ENCODE results near the gene ALK. TPM values are rescaled to one million over a fixed set of nuclear protein-coding genes. Genes with fewer than 3 reads are reported as not detected.

ALK gene
- total RNA-seq, 4 donors from 2014 or later, result 0.08 to 0.40 (median 0.28) TPM

DNA sequence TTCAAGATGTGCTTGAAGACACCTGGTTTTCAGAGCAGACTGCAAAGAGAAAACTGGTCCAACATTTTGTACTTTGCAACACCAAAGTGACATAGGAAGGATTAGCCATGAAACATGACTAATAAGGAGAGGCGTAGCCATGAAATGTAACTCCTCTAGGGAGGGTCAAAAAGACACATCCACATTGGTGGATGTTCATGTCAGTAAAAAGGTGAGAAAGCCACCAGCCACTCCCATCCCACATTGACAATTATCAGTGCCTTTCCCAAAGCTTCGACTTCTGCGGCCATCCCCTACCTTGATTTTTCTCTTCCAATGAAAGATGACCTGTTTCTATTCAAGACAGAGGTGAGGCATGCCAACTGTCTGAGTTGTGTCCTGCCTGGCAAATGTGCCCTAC, 223.2 kb downstream of the ALK start:
- H3K27ac ChIP-seq, result no peak overlapping the region
- no peak overlapping the region for H3K4me3 ChIP-seq (replicated peaks in 1 of 3)
- H3K36me3 ChIP-seq, result no peaks in the 10 kb centered on the region
- 92 to 96% methylated on average over 3 of the region's 3 CpGs for WGBS, 2 donors
- intact Hi-C loops (cut with DNase I), result no loop called here
- H3K27me3 ChIP-seq, result no peaks in the 10 kb centered on the region
- TF ChIP-seq POLR2A (IDR thresholded peaks at IDR 0.05), result no peak
- TF ChIP-seq, protein P1, sequence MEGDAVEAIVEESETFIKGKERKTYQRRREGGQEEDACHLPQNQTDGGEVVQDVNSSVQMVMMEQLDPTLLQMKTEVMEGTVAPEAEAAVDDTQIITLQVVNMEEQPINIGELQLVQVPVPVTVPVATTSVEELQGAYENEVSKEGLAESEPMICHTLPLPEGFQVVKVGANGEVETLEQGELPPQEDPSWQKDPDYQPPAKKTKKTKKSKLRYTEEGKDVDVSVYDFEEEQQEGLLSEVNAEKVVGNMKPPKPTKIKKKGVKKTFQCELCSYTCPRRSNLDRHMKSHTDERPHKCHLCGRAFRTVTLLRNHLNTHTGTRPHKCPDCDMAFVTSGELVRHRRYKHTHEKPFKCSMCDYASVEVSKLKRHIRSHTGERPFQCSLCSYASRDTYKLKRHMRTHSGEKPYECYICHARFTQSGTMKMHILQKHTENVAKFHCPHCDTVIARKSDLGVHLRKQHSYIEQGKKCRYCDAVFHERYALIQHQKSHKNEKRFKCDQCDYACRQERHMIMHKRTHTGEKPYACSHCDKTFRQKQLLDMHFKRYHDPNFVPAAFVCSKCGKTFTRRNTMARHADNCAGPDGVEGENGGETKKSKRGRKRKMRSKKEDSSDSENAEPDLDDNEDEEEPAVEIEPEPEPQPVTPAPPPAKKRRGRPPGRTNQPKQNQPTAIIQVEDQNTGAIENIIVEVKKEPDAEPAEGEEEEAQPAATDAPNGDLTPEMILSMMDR (IDR thresholded peaks at IDR 0.05), result no peak
- H3K4me1 ChIP-seq, result peaks cover 18 to 28% of the 10 kb centered on the region in 2 donors
- H3K9me3 ChIP-seq, result no peaks in the 10 kb centered on the region
- DNase-seq, result no peak

DNA sequence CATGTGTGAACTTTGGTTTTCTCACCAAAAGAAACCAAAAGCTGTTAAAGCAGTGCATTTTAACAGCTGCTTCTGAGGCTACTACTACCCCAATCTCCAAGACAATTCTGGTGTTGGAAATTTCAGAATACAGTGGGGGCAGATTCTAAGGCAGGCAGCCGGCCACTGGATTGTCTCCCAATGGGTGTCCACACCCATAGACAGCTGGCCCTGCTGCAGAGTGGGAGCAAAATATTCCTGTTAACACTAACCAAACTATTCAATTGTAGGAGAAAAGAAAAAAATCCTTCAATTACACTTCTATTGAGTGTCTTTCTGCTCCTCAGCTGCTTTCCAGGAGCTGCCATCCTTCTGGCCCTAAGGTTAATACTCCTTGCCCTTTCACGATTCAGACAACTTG, 223.7 kb downstream of the ALK start:
- Histone ChIP-seq H3K27ac (no peak overlapping the region), H3K27me3 (no peaks in the 10 kb centered on the region), H3K9me3 (no peaks in the 10 kb centered on the region), H3K36me3 (no peaks in the 10 kb centered on the region), H3K4me3 (replicated peaks in 1 of 3) (no peak overlapping the region), H3K4me1 (peaks cover 18 to 32% of the 10 kb centered on the region in 2 donors)
- no peak for DNase-seq
- intact Hi-C loops (cut with DNase I), result no loop called here
- 59 to 89% methylated on average over 2 of the region's 2 CpGs for WGBS, 2 donors
- TF ChIP-seq POLR2A (IDR thresholded peaks at IDR 0.05), result no peak
- TF ChIP-seq, protein P1 (IDR thresholded peaks at IDR 0.05), result no peak

DNA sequence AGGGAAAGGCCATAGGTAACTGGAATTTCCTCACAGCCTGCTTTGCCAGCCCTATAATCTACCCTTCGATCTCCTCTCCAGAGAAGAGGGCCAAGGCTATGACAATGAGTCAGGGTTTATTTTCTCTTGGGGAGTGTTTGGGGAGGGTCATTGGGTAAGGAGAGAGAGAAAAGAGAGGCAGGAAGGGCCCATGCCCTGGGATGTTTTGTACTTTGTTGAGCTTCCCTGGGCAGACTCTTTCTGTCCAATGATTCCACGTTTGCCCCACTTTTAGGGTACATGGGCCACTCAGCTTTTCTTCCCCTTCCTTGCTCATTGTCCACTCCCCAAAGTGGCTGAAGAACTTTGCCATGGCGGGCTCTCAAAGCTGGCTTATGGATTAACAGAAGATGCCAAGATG, 224.2 kb downstream of the ALK start:
- no peak for TF ChIP-seq POLR2A (IDR thresholded peaks at IDR 0.05)
- TF ChIP-seq, protein P1 (IDR thresholded peaks at IDR 0.05), result no peak
- WGBS, 2 donors, result 72 to 86% methylated on average over 3 of the region's 3 CpGs

DNA sequence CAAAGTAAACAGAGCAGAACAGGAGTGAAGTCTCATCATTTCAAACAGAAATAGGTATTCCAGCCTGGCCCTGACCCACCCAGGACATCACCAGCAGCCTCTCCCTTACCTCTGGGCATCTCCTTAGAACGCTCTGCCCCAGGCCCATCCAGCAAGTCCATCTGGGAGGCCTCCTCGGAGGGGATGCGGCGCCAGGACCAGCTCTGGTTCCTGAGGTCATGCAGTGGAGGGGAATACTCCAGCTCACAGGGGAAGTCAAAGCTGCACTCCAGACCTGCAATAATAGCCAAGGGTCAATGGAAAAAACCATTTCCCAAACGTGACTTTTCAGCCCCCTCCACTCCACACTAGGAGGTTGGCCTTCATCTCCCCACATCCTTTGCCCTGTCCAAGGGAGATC, 226.6 kb downstream of the ALK start:
- WGBS, 2 donors, result 92 to 93% methylated on average over 5 of the region's 5 CpGs

More for the DNA sequence above, 224.2 kb downstream of the ALK start:
- intact Hi-C loops (cut with DNase I), result no loop called here
- no peak for DNase-seq
- Histone ChIP-seq H3K4me3 (replicated peaks in 1 of 3) (no peak overlapping the region), H3K27ac (no peak overlapping the region), H3K36me3 (no peaks in the 10 kb centered on the region), H3K27me3 (no peaks in the 10 kb centered on the region), H3K9me3 (no peaks in the 10 kb centered on the region), H3K4me1 (peaks cover 18 to 37% of the 10 kb centered on the region in 2 donors)

DNA sequence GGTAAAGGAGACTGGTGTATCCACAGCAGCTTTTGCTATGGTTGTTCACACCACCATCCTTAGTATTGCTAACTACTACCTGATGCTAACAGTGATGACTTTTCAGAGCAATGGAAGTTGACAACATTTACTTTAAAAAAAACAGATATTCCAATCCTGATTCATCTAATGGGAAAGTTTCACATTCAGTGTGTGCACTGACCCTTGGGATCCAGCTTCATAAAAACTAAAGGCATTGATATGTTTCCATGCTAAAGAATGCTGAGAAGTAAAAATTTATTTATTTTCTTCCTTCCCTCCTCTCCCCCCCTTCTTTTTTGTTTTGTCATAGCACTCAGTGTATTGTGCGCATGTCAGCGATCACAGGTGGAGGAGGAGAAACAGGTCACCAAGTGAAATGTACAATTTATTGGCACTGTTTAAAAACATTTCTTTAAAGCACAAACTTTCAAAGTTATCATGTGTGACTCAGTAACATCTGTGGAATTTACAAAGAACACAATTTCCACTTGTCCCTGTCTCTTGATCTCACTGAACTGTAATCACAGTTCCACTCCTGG, 229.9 kb downstream of the ALK start:
- peak; percentile 62 to 67 for DNase-seq
- Histone ChIP-seq H3K4me1 (peaks cover 46 to 62% of the 10 kb centered on the region in 2 donors), H3K27me3 (no peaks in the 10 kb centered on the region), H3K9me3 (no peaks in the 10 kb centered on the region), H3K36me3 (no peaks in the 10 kb centered on the region), H3K27ac (peak overlapping the region; percentile 65 to 79 (median 75)), H3K4me3 (replicated peaks in 1 of 3) (no peak overlapping the region)
- no peak for TF ChIP-seq POLR2A (IDR thresholded peaks at IDR 0.05)
- TF ChIP-seq, protein P1 (IDR thresholded peaks at IDR 0.05), result no peak
- intact Hi-C loops (cut with DNase I), result no loop called here
- WGBS, 2 donors, result 38 to 48% methylated on average over 2 of the region's 2 CpGs

More for the DNA sequence above, 226.6 kb downstream of the ALK start:
- intact Hi-C loops (cut with DNase I), result no loop called here
- Histone ChIP-seq H3K4me3 (replicated peaks in 1 of 3) (no peak overlapping the region), H3K27me3 (no peaks in the 10 kb centered on the region), H3K27ac (peak overlapping the region; percentile 38 to 62 (median 55)), H3K4me1 (peaks cover 26 to 46% of the 10 kb centered on the region in 2 donors), H3K36me3 (no peaks in the 10 kb centered on the region), H3K9me3 (no peaks in the 10 kb centered on the region)
- no peak for DNase-seq
- TF ChIP-seq POLR2A (IDR thresholded peaks at IDR 0.05), result no peak
- TF ChIP-seq, protein P1 (IDR thresholded peaks at IDR 0.05), result no peak

Data from thyroid gland (tissue), 4 donors.